Liver (tissue), 9 donors: ENCODE results near the gene RIC8B. TPM values are rescaled to one million over a fixed set of nuclear protein-coding genes. Genes with fewer than 3 reads are reported as not detected.

Experiments
- DNase-seq: peaks from one replicate; pipeline ENCODE4 v3.0.0-alpha.2; 2017; ENCODE audit warnings: low spot score
- H3K27ac ChIP-seq, 2 donors: one replicate each; pipeline ENCODE4 v1.7.0; 2013; ENCODE audit warnings: inconsistent platforms in 2 of 2, low read length in 2 of 2, control low read depth in 1 of 2, low read depth in 1 of 2, mild to moderate bottlenecking in 1 of 2
- H3K27me3 ChIP-seq, 4 donors: one replicate each; pipeline versions ENCODE4 v1.6.1 to v1.7.0; 2013; ENCODE audit warnings: low read length in 3 of 4, inconsistent platforms in 1 of 4, mild to moderate bottlenecking in 1 of 4, moderate library complexity in 1 of 4; ENCODE audit not compliant: control insufficient read depth in 4 of 4, insufficient read depth in 4 of 4
- H3K36me3 ChIP-seq, 4 donors: one replicate each; pipeline versions ENCODE4 v1.6.1 to v1.7.0; 2013; ENCODE audit warnings: low read length in 3 of 4, mild to moderate bottlenecking in 3 of 4, low read depth in 1 of 4, moderate library complexity in 1 of 4; ENCODE audit not compliant: control insufficient read depth in 4 of 4, insufficient read depth in 3 of 4
- H3K4me1 ChIP-seq, 4 donors: one replicate each; pipeline versions ENCODE4 v1.6.1 to v1.7.0; 2013; ENCODE audit warnings: low read length in 3 of 4, mild to moderate bottlenecking in 3 of 4, moderate library complexity in 1 of 4; ENCODE audit not compliant: control insufficient read depth in 4 of 4, insufficient read depth in 4 of 4
- H3K4me3 ChIP-seq, 3 donors: one replicate each; pipeline versions ENCODE4 v1.6.1 to v1.7.0; 2013; ENCODE audit warnings: low read length in 3 of 3, control low read depth in 1 of 3, low read depth in 1 of 3, mild to moderate bottlenecking in 1 of 3
- H3K9ac ChIP-seq, 2 donors: one replicate each; pipeline ENCODE4 v1.7.0; 2013; ENCODE audit warnings: low read length in 2 of 2, mild to moderate bottlenecking in 2 of 2, moderate library complexity in 2 of 2, control low read depth in 1 of 2, low read depth in 1 of 2
- H3K9me3 ChIP-seq, 4 donors: one replicate each; pipeline versions ENCODE4 v1.6.1 to v1.7.0; 2013; ENCODE audit warnings: low read length in 3 of 4; ENCODE audit not compliant: control insufficient read depth in 4 of 4
- EGR1 ChIP-seq, 2 donors: IDR thresholded peaks; 2 replicates each; pipeline ENCODE4 v1.6.1; 2016 to 2018; ENCODE audit warnings: antibody characterized with exemption in 2 of 2, low read depth in 2 of 2
- FOXA1 ChIP-seq: IDR thresholded peaks from 2 replicates; pipeline ENCODE4 v1.6.1; 2016; ENCODE audit warnings: antibody characterized with exemption
- FOXA2 ChIP-seq: IDR thresholded peaks from 2 replicates; pipeline ENCODE4 v1.6.1; 2016; ENCODE audit warnings: antibody characterized with exemption
- GABPA ChIP-seq, 2 donors: IDR thresholded peaks in 1 of 2; conservative IDR thresholded peaks in 1 of 2; 2 replicates each; pipeline ENCODE4 v1.6.1; 2016; ENCODE audit warnings: antibody characterized with exemption in 2 of 2, mild to moderate bottlenecking in 1 of 2, moderate library complexity in 1 of 2
- HNF4A ChIP-seq, 2 donors: conservative IDR thresholded peaks; 2 replicates each; pipeline ENCODE4 v1.6.1; 2016; ENCODE audit warnings: antibody characterized with exemption in 2 of 2, mild to moderate bottlenecking in 2 of 2
- HNF4G ChIP-seq: IDR thresholded peaks from 2 replicates; pipeline ENCODE4 v1.6.1; 2016; ENCODE audit warnings: antibody characterized with exemption
- NR2F2 ChIP-seq: IDR thresholded peaks from 2 replicates; pipeline ENCODE4 v1.6.1; 2016; ENCODE audit warnings: antibody characterized with exemption
- RAD21 ChIP-seq, 2 donors: IDR thresholded peaks; 2 replicates each; pipeline ENCODE4 v1.6.1; 2016; ENCODE audit warnings: antibody characterized with exemption in 2 of 2, mild to moderate bottlenecking in 2 of 2
- RXRA ChIP-seq, 2 donors: IDR thresholded peaks; 2 replicates each; pipeline ENCODE4 v1.6.1; 2017 to 2018; ENCODE audit warnings: antibody characterized with exemption in 2 of 2, mild to moderate bottlenecking in 1 of 2
- SP1 ChIP-seq: IDR thresholded peaks from 2 replicates; pipeline ENCODE4 v1.6.1; 2018; ENCODE audit warnings: antibody characterized with exemption, mild to moderate bottlenecking
- TAF1 ChIP-seq: conservative IDR thresholded peaks from 2 replicates; pipeline ENCODE4 v1.6.1; 2016; ENCODE audit warnings: antibody characterized with exemption, mild to moderate bottlenecking
- WGBS: extraction: QIAGEN DNeasy Blood & Tissue Kit; methylation state at CpG from one replicate; pipeline ENCODE4 v1.1.7; 2013; 5-methylcytosine and 5-hydroxymethylcytosine counted together
- polyA plus RNA-seq, 2 donors: library from polyadenylated mRNA; stranded (reverse) in 1 of 2; unstranded in 1 of 2; fragments of 200-250 nt in 1 of 2; fragments of >200 nt in 1 of 2; fragmentation: Nextera tagmentation in 1 of 2; extraction: Ambion mirVana in 1 of 2; gene quantifications; one replicate each; pipeline versions ENCODE4 v1.2.1 to v1.2.3, GENCODE V29; 2013 to 2015
- total RNA-seq, 2 donors: library from RNA; depleted of rRNA; stranded (reverse); fragments of >200 nt; gene quantifications; one replicate each; pipeline ENCODE4 v1.2.3, GENCODE V29; 2014
- TF ChIP-seq, protein P1 (sequence below): IDR thresholded peaks from 2 replicates; pipeline ENCODE4 v1.6.1; 2016; ENCODE audit warnings: antibody characterized with exemption
- TF ChIP-seq, protein P2 (sequence below): IDR thresholded peaks from 2 replicates; pipeline ENCODE4 v1.6.1; 2016; ENCODE audit warnings: antibody characterized with exemption, mild to moderate bottlenecking
- TF ChIP-seq, protein P3 (sequence below): fragments of 150-350 bp; IDR thresholded peaks from 2 replicates; pipeline ENCODE4 v1.5.1; 2017; ENCODE audit warnings: improper control_type of control experiment, low read depth, low read length; ENCODE audit not compliant: missing input control
- TF ChIP-seq, protein P4 (sequence below): IDR thresholded peaks from 2 replicates; pipeline ENCODE4 v1.6.1; 2016; ENCODE audit warnings: antibody characterized with exemption
- TF ChIP-seq, protein P5 (sequence below): IDR thresholded peaks from 2 replicates; pipeline ENCODE4 v1.6.1; 2016; ENCODE audit warnings: antibody characterized with exemption
- donor health status: healthy.
- donor health status: healthy.
- donor health status: healthy.
- donor health status: healthy.
- donor health status: healthy.

The RIC8B gene
- total and polyA plus RNA-seq, 4 donors: 2.7 to 15.1 (median 4.2) TPM

DNA sequence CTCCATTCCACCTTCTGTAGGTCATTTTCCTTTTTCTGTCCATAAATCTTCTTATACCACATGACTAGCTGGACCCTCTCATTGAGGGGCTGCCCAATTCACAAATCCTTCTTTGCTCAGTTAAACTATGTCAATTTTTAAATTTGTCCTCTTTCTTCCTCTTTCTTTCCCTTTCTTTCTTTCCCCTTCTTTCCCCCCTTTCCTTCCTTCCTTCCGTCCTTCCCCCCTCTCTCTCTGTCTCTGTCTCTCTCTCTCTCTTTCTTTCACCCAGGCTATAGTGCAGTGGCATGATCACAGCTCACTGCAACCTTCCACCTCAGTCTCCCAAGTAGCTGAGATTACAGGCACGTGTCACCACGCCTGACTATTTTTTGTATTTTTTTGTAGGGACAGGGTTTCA, 134.1 kb downstream of the RIC8B start:
- Histone ChIP-seq H3K9me3 (peaks cover 0 to 4% (median 0%) of the 10 kb centered on the region in 4 donors), H3K36me3 (no peaks in the 10 kb centered on the region), H3K9ac (no peak overlapping the region), H3K27me3 (peaks cover 0 to 3% (median 2%) of the 10 kb centered on the region in 4 donors), H3K4me1 (peaks cover 0 to 2% (median 0%) of the 10 kb centered on the region in 4 donors), H3K4me3 (no peak overlapping the region), H3K27ac (no peak overlapping the region)
- no peak for TF ChIP-seq FOXA2
- TF ChIP-seq, protein P1, sequence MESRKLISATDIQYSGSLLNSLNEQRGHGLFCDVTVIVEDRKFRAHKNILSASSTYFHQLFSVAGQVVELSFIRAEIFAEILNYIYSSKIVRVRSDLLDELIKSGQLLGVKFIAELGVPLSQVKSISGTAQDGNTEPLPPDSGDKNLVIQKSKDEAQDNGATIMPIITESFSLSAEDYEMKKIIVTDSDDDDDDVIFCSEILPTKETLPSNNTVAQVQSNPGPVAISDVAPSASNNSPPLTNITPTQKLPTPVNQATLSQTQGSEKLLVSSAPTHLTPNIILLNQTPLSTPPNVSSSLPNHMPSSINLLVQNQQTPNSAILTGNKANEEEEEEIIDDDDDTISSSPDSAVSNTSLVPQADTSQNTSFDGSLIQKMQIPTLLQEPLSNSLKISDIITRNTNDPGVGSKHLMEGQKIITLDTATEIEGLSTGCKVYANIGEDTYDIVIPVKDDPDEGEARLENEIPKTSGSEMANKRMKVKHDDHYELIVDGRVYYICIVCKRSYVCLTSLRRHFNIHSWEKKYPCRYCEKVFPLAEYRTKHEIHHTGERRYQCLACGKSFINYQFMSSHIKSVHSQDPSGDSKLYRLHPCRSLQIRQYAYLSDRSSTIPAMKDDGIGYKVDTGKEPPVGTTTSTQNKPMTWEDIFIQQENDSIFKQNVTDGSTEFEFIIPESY: no peak
- no peak for TF ChIP-seq HNF4A (conservative IDR thresholded peaks at IDR 0.05)
- no peak for TF ChIP-seq NR2F2
- TF ChIP-seq, protein P2, sequence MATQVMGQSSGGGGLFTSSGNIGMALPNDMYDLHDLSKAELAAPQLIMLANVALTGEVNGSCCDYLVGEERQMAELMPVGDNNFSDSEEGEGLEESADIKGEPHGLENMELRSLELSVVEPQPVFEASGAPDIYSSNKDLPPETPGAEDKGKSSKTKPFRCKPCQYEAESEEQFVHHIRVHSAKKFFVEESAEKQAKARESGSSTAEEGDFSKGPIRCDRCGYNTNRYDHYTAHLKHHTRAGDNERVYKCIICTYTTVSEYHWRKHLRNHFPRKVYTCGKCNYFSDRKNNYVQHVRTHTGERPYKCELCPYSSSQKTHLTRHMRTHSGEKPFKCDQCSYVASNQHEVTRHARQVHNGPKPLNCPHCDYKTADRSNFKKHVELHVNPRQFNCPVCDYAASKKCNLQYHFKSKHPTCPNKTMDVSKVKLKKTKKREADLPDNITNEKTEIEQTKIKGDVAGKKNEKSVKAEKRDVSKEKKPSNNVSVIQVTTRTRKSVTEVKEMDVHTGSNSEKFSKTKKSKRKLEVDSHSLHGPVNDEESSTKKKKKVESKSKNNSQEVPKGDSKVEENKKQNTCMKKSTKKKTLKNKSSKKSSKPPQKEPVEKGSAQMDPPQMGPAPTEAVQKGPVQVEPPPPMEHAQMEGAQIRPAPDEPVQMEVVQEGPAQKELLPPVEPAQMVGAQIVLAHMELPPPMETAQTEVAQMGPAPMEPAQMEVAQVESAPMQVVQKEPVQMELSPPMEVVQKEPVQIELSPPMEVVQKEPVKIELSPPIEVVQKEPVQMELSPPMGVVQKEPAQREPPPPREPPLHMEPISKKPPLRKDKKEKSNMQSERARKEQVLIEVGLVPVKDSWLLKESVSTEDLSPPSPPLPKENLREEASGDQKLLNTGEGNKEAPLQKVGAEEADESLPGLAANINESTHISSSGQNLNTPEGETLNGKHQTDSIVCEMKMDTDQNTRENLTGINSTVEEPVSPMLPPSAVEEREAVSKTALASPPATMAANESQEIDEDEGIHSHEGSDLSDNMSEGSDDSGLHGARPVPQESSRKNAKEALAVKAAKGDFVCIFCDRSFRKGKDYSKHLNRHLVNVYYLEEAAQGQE: no peak
- TF ChIP-seq, protein P3, sequence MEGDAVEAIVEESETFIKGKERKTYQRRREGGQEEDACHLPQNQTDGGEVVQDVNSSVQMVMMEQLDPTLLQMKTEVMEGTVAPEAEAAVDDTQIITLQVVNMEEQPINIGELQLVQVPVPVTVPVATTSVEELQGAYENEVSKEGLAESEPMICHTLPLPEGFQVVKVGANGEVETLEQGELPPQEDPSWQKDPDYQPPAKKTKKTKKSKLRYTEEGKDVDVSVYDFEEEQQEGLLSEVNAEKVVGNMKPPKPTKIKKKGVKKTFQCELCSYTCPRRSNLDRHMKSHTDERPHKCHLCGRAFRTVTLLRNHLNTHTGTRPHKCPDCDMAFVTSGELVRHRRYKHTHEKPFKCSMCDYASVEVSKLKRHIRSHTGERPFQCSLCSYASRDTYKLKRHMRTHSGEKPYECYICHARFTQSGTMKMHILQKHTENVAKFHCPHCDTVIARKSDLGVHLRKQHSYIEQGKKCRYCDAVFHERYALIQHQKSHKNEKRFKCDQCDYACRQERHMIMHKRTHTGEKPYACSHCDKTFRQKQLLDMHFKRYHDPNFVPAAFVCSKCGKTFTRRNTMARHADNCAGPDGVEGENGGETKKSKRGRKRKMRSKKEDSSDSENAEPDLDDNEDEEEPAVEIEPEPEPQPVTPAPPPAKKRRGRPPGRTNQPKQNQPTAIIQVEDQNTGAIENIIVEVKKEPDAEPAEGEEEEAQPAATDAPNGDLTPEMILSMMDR: no peak
- TF ChIP-seq GABPA (IDR thresholded peaks at IDR 0.05 in 1 of 2, conservative IDR thresholded peaks at IDR 0.05 in 1 of 2): no peak
- TF ChIP-seq EGR1 (IDR thresholded peaks at IDR 0.05; ENCODE audit: low read depth in 2 of 2): no peak
- TF ChIP-seq RAD21 (IDR thresholded peaks at IDR 0.05): no peak
- no peak for TF ChIP-seq FOXA1
- no peak for TF ChIP-seq RXRA (IDR thresholded peaks at IDR 0.05)
- TF ChIP-seq, protein P4, sequence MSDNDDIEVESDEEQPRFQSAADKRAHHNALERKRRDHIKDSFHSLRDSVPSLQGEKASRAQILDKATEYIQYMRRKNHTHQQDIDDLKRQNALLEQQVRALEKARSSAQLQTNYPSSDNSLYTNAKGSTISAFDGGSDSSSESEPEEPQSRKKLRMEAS: no peak
- no peak for TF ChIP-seq SP1
- no peak for TF ChIP-seq HNF4G
- TF ChIP-seq, protein P5, sequence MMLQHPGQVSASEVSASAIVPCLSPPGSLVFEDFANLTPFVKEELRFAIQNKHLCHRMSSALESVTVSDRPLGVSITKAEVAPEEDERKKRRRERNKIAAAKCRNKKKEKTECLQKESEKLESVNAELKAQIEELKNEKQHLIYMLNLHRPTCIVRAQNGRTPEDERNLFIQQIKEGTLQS: no peak
- 91% methylated on average over 3 of the region's 3 CpGs for WGBS
- DNase-seq: no peak

DNA sequence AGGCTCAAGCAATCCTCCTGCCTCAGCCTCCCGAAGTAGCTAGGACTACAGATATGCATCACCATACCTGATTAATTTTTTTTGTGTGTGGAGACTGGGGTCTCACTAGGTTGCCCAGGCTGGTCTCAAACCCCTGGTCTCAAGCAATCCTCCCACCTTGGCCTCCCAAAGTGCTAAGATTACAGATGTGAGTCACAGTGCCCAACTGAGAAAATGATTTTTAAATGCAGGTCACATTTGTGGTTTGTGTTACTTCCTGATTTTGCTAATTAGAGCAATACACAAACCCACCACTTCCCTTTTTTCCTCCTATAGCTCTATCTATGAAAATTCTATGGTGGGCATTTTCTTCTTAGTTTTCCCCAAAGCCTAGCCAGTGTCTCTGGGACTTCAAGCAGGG, 135.7 kb downstream of the RIC8B start:
- no peak overlapping the region for H3K4me3 ChIP-seq
- peaks cover 0 to 3% (median 2%) of the 10 kb centered on the region in 4 donors for H3K27me3 ChIP-seq
- peaks cover 0 to 4% (median 0%) of the 10 kb centered on the region in 4 donors for H3K9me3 ChIP-seq
- H3K27ac ChIP-seq: no peak overlapping the region
- no peaks in the 10 kb centered on the region for H3K4me1 ChIP-seq
- H3K36me3 ChIP-seq: no peaks in the 10 kb centered on the region
- WGBS: 98% methylated on average over 1 of the region's 1 CpG
- no peak overlapping the region for H3K9ac ChIP-seq
- DNase-seq: no peak
- TF ChIP-seq HNF4A (conservative IDR thresholded peaks at IDR 0.05): no peak
- TF ChIP-seq, protein P2: no peak
- TF ChIP-seq GABPA (IDR thresholded peaks at IDR 0.05 in 1 of 2, conservative IDR thresholded peaks at IDR 0.05 in 1 of 2): no peak
- TF ChIP-seq, protein P3: no peak
- TF ChIP-seq FOXA2: no peak
- no peak for TF ChIP-seq FOXA1
- TF ChIP-seq, protein P4: no peak
- TF ChIP-seq HNF4G: no peak
- TF ChIP-seq NR2F2: no peak
- TF ChIP-seq TAF1: no peak
- TF ChIP-seq, protein P5: no peak
